Activated CD8-positive, alpha-beta memory T cell treated with anti-CD3 and anti-CD28 coated beads for 1 hour (primary cell): ENCODE data around the gene ADGRB3.
"Not testable (repeated sequence)": the region's sequence is repeated elsewhere in the genome, so short reads cannot be mapped to it uniquely, and the experiment has no call there.

ENCODE experiments used
- DNase-seq, 2 donors: peaks; one replicate each; pipeline ENCODE4 v3.0.0-alpha.2; 2020; ENCODE audit warnings: low read depth in 1 of 2; ENCODE audit errors: extremely low read depth in 1 of 2

The ADGRB3 gene

GRCh38 chr6:69216127-69216526 lies 581.0 kb downstream of the ADGRB3 start:
- no peak for DNase-seq

- no peak for DNase-seq
Observed at GRCh38 chr6:69217343-69217742, 582.3 kb downstream of the ADGRB3 start.

GRCh38 chr6:69220375-69220774 lies 585.3 kb downstream of the ADGRB3 start:
- no peak for DNase-seq

- DNase-seq = no peak
Observed at GRCh38 chr6:69232008-69232407, 596.9 kb downstream of the ADGRB3 start.

GRCh38 chr6:69232496-69232895 lies 597.4 kb downstream of the ADGRB3 start:
- DNase-seq = no peak

GRCh38 chr6:69232911-69233448 lies 597.9 kb downstream of the ADGRB3 start:
- DNase-seq = no peak

GRCh38 chr6:69238067-69238466 lies 603.0 kb downstream of the ADGRB3 start:
- DNase-seq = no peak

GRCh38 chr6:69246983-69247382 lies 611.9 kb downstream of the ADGRB3 start:
- no peak for DNase-seq

- DNase-seq = no peak
Observed at GRCh38 chr6:69261010-69261409, 625.9 kb downstream of the ADGRB3 start.

GRCh38 chr6:69263297-69263696 lies 628.2 kb downstream of the ADGRB3 start:
- no peak for DNase-seq

GRCh38 chr6:69265090-69265489 lies 630.0 kb downstream of the ADGRB3 start:
- no peak for DNase-seq

GRCh38 chr6:69265706-69266105 lies 630.6 kb downstream of the ADGRB3 start:
- no peak for DNase-seq

GRCh38 chr6:69276204-69276603 lies 641.1 kb downstream of the ADGRB3 start:
- DNase-seq = no peak

GRCh38 chr6:69279805-69280204 lies 644.7 kb downstream of the ADGRB3 start:
- no peak for DNase-seq

GRCh38 chr6:69280858-69281257 lies 645.8 kb downstream of the ADGRB3 start:
- no peak for DNase-seq

GRCh38 chr6:69284176-69284730 lies 649.2 kb downstream of the ADGRB3 start:
- no peak for DNase-seq

GRCh38 chr6:69285054-69285453 lies 650.0 kb downstream of the ADGRB3 start:
- no peak for DNase-seq

GRCh38 chr6:69286331-69286730 lies 651.2 kb downstream of the ADGRB3 start:
- no peak for DNase-seq

- DNase-seq = not testable (repeated sequence)
Observed at GRCh38 chr6:69288198-69288597, 653.1 kb downstream of the ADGRB3 start.

- no peak for DNase-seq
Observed at GRCh38 chr6:69289689-69290495, 654.8 kb downstream of the ADGRB3 start.

GRCh38 chr6:69293471-69293870 lies 658.4 kb downstream of the ADGRB3 start:
- no peak for DNase-seq

GRCh38 chr6:69294407-69294806 lies 659.3 kb downstream of the ADGRB3 start:
- DNase-seq = no peak
